Smooth muscle cell of the coronary artery (primary cell): Measurements from ENCODE around the gene HTN1. TPM values are rescaled to one million over a fixed set of nuclear protein-coding genes. Genes with fewer than 3 reads are reported as not detected.

Experiments
- total RNA-seq: library from RNA; depleted of rRNA; stranded (reverse); fragments of >200 nt; gene quantifications from 2 replicates; pipeline ENCODE4 v1.2.3, GENCODE V29; 2014; ENCODE audit warnings: low replicate concordance

The HTN1 gene
- not detected in 2 replicates for total RNA-seq

DNA sequence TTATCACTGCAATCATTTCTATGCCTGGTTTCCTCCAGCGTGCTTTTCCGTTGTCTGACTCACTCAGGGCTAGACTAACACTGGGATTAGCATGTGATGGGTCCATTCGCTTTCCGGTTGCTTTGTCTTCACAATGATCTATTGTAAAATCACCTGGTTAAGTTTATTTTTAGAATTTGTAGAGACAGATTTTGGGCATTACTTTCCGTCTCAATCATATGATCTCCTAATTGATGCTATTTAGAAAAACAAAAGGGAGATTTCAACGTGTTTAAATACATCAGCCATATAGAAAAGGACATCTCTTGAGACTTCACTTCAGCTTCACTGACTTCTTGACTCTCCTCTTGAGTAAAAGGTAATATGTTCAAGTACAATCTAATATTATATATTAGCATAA, at the start of gene HTN1:
TSS of gene HTN1 (plus strand) at position 301 of the 400 bp plus-strand sequence. CDS start 2,639 bp downstream, outside the sequence.

DNA sequence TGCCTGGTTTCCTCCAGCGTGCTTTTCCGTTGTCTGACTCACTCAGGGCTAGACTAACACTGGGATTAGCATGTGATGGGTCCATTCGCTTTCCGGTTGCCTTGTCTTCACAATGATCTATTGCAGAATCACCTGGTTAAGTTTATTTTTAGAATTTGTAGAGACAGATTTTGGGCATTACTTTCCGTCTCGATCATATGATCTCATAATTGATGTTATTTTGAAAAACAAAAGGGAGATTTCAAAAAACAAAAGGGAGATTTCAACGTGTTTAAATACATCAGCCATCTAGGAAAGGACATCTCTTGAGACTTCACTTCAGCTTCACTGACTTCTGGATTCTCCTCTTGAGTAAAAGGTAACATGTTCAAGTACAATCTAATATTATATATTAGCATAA, 22.1 kb upstream of the HTN1 start, which contains the start of gene HTN3:
TSS of gene HTN3 (plus strand) at position 301 of the 400 bp plus-strand sequence. CDS start 2,282 bp downstream, outside the sequence.

Other genes with a start within 250 kb of the HTN1 start
- 0.12 and 291 TPM in 2 replicates for gene SULT1E1, start 190.3 kb upstream of the HTN1 start, total RNA-seq
- not detected in 2 replicates for gene CSN1S1, start 119.4 kb upstream of the HTN1 start, total RNA-seq
- not detected in 2 replicates for gene CSN2, start 84.7 kb upstream of the HTN1 start, total RNA-seq
- gene STATH, start 54.5 kb upstream of the HTN1 start, total RNA-seq = 0.15 TPM in 1 of 2 replicates, not detected in the other
- gene HTN3, start 22.0 kb upstream of the HTN1 start, total RNA-seq = not detected in 2 replicates
- not detected in 2 replicates for gene PRR27, start 103.8 kb downstream of the HTN1 start, total RNA-seq
- gene ODAM, start 145.3 kb downstream of the HTN1 start, total RNA-seq = not detected in 2 replicates
- not detected in 2 replicates for gene FDCSP, start 175.7 kb downstream of the HTN1 start, total RNA-seq
- gene CSN3, start 192.2 kb downstream of the HTN1 start, total RNA-seq = not detected in 2 replicates